Transverse colon (tissue), 4 donors: ENCODE data around the gene NBEAL1. TPM values are rescaled to one million over a fixed set of nuclear protein-coding genes. Genes with fewer than 3 reads are reported as not detected.
"Not testable (repeated sequence)": the region's sequence is repeated elsewhere in the genome, so short reads cannot be mapped to it uniquely, and the experiment has no call there.

ENCODE experiments used
- DNase-seq: peaks from one replicate; pipeline ENCODE4 v3.0.0-alpha.2; 2019
- H3K27ac ChIP-seq, 4 donors: fragments of 200-600 bp; sonication (generic); 2 replicates each; pipeline ENCODE4 v1.5.1; 2016 to 2018; ENCODE audit warnings: inconsistent platforms in 4 of 4
- H3K27me3 ChIP-seq: fragments of 200-600 bp; sonication (generic); 2 replicates; pipeline ENCODE4 v1.5.1; 2017; ENCODE audit warnings: inconsistent platforms
- H3K36me3 ChIP-seq, 4 donors: fragments of 200-600 bp; sonication (generic); 2 replicates each; pipeline ENCODE4 v1.5.1; 2017 to 2019; ENCODE audit warnings: inconsistent platforms in 4 of 4
- H3K4me1 ChIP-seq, 4 donors: fragments of 200-600 bp; sonication (generic); 2 replicates each; pipeline ENCODE4 v1.5.1; 2017 to 2020; ENCODE audit warnings: inconsistent platforms in 4 of 4
- H3K4me3 ChIP-seq, 4 donors: fragments of 200-600 bp; sonication (generic); 1 replicate in 1 of 4; 2 replicates in 3 of 4; pipeline versions ENCODE4 v1.5.1 to v1.6.1; 2017 to 2019; ENCODE audit warnings: inconsistent platforms in 4 of 4
- H3K9me3 ChIP-seq, 2 donors: fragments of 200-600 bp; sonication (generic); 2 replicates each; pipeline ENCODE4 v1.5.1; 2017 to 2019; ENCODE audit warnings: inconsistent platforms in 2 of 2
- CTCF ChIP-seq, 5 experiments: fragments of 200-600 bp in 3 of 5; fragments of 450-650 bp in 2 of 5; sonication (generic) in 3 of 5; IDR thresholded peaks; 1 replicate in 2 of 5; 2 replicates in 3 of 5; pipeline ENCODE4 v1.5.1; 2016 to 2017; ENCODE audit warnings: antibody characterized with exemption in 5 of 5, inconsistent platforms in 3 of 5, mild to moderate bottlenecking in 2 of 5, moderate library complexity in 1 of 5
- EP300 ChIP-seq: sonication (generic); formaldehyde crosslinking; IDR thresholded peaks from one replicate; pipeline ENCODE4 v1.6.1; 2017; ENCODE audit warnings: antibody characterized with exemption, low read depth
- POLR2A ChIP-seq: fragments of 450-650 bp; IDR thresholded peaks from one replicate; pipeline ENCODE4 v1.6.1; 2016; ENCODE audit warnings: antibody characterized with exemption, mild to moderate bottlenecking, moderate library complexity
- POLR2AphosphoS5 ChIP-seq, 3 donors: sonication (generic); formaldehyde crosslinking; IDR thresholded peaks; one replicate each; pipeline ENCODE4 v1.6.1; 2016; ENCODE audit warnings: antibody characterized with exemption in 3 of 3
- WGBS, 2 donors: methylation state at CpG; one replicate each; pipeline ENCODE4 v1.1.5; 2018; ENCODE audit warnings: low coverage in 1 of 2; 5-methylcytosine and 5-hydroxymethylcytosine counted together
- in situ Hi-C, 4 donors: fragments of 200-750 bp; cut with MboI; loops; one replicate each; pipeline versions ENCODE4 v1.15.0 to v1.15.1; 2017; ENCODE audit warnings: low sequenced_read_pairs in 3 of 4, low pct_ligation_motif_present in 1 of 4, low pct_unique_long_range_greater_than_20kb in 1 of 4
- intact Hi-C: fragments of 100-400 bp; cut with DNase I; formaldehyde crosslinking; loops from one replicate; pipeline ENCODE4 v1.15.1; 2023; ENCODE audit warnings: low total_unique reads
- total RNA-seq, 4 donors: library from RNA; depleted of rRNA; stranded (reverse); fragments of >200 nt; gene quantifications; one replicate each; pipeline ENCODE4 v1.1.0, GENCODE V29; 2016

The NBEAL1 gene
- total RNA-seq, 4 donors from 2014 or later = 59.1 to 287 (median 154) TPM

- intact Hi-C loops (no loop called here), in situ Hi-C loops (no loop called here)
- no peak overlapping the region for H3K4me3 ChIP-seq
Observed at GRCh38 chr2:203037026-203037425, 22.4 kb downstream of the NBEAL1 start.

DNA sequence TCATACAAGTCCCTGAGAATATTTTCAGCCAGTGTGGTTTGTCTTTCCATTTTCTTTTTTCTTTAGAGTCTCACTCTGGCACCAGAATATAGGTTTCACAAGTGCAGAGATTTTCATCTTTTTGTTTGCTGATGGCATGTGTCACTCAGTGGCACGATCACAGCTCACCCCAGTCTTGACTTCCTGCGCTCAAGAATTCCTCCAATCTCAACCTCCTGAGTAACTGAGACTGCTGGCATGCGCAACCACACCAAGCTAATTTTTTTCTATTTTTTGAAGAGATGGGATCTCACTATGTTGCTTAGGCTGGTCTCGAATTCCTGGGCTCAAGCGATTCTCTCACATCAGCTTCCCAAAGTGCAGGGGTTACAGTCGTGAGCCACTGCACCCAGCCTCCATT is 23.9 kb downstream of the NBEAL1 start:
- in situ Hi-C loops (no loop called here), intact Hi-C loops (no loop called here)
- WGBS, 2 donors = 97 to 100% methylated on average over 3 to 6 of the region's 6 CpGs
- DNase-seq = no peak
- TF ChIP-seq EP300 (no peak), POLR2A (no peak), POLR2AphosphoS5 (IDR thresholded peaks at IDR 0.05) (no peak), CTCF (IDR thresholded peaks at IDR 0.05) (no peak)
- peaks cover 6 to 67% (median 35%) of the 10 kb centered on the region in 4 donors for H3K4me1 ChIP-seq
- H3K27me3 ChIP-seq = no peaks in the 10 kb centered on the region
- H3K36me3 ChIP-seq = peaks cover 0 to 9% (median 2%) of the 10 kb centered on the region in 4 donors
- no peak overlapping the region for H3K4me3 ChIP-seq
- H3K27ac ChIP-seq = no peak overlapping the region
- no peaks in the 10 kb centered on the region for H3K9me3 ChIP-seq

More at GRCh38 chr2:203037026-203037425, 22.4 kb downstream of the NBEAL1 start:
- TF ChIP-seq POLR2AphosphoS5 (IDR thresholded peaks at IDR 0.05) (no peak), CTCF (IDR thresholded peaks at IDR 0.05) (no peak), POLR2A (no peak), EP300 (no peak)
- 57 to 60% methylated on average over 2 of the region's 2 CpGs for WGBS, 2 donors
- H3K9me3 ChIP-seq = no peaks in the 10 kb centered on the region
- H3K36me3 ChIP-seq = no peaks in the 10 kb centered on the region
- H3K27ac ChIP-seq = peak overlapping the region in 3 of 4 donors; percentile 23 to 44 (median 42)
- no peaks in the 10 kb centered on the region for H3K27me3 ChIP-seq
- no peak for DNase-seq
- peaks cover 6 to 60% (median 30%) of the 10 kb centered on the region in 4 donors for H3K4me1 ChIP-seq

- H3K4me3 ChIP-seq, intact Hi-C loops, H3K27me3 ChIP-seq, in situ Hi-C loops, H3K9me3 ChIP-seq, DNase-seq, H3K36me3 ChIP-seq: not testable (repeated sequence)
- peaks cover 6 to 62% (median 35%) of the 10 kb centered on the region in 4 donors for H3K4me1 ChIP-seq
- 91% methylated on average over 6 of the region's 6 CpGs; no CpG with 5 or more reads in 1 of the 2 donors for WGBS, 2 donors
- H3K27ac ChIP-seq = peak overlapping the region in 1 of 4 donors; percentile 68
Observed at GRCh38 chr2:203039211-203039610, 24.5 kb downstream of the NBEAL1 start.

DNA sequence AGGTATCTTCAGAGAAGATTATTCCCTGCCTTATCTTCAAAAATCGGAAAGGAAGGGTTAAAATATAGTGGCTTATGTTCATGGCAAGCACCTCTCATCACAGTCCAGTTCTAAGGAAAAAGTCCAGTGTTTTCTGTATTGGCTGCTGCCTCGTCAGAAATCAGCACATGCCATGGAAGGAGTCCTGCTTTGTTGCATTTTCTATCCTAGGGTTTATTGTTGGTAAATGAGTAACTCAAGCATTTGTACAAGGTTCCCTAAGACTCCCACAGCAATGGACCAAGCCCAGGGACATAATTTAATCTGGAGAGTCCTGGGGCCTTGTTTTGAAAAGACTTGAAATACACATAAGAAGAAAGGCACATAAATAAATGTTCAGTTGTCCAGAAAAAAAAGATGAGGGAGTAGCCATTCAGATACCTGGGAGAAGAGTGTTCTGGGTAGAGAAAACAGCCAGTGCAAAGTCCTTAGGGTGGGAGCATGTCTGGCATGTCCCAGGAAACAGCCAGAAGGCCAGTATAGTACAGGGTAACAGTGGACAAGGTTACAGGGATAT is 26.4 kb downstream of the NBEAL1 start:
- Histone ChIP-seq H3K9me3 (no peaks in the 10 kb centered on the region), H3K27me3 (no peaks in the 10 kb centered on the region), H3K27ac (peak overlapping the region; percentile 64 to 75 (median 68)), H3K4me1 (peaks cover 6 to 53% (median 30%) of the 10 kb centered on the region in 4 donors), H3K4me3 (no peak overlapping the region), H3K36me3 (peaks cover 0 to 11% (median 5%) of the 10 kb centered on the region in 4 donors)
- TF ChIP-seq POLR2A (no peak), EP300 (no peak), CTCF (IDR thresholded peaks at IDR 0.05) (no peak), POLR2AphosphoS5 (IDR thresholded peaks at IDR 0.05) (peak in 1 of 3 donors; percentile 22)
- intact Hi-C loops = no loop called here
- in situ Hi-C loops = no loop called here
- 55 to 58% methylated on average over 2 of the region's 2 CpGs for WGBS, 2 donors
- peak; percentile 42 for DNase-seq
